ENCODE data around the gene CLEC4F. TPM values are rescaled to one million over a fixed set of nuclear protein-coding genes. Genes with fewer than 3 reads are reported as not detected.
A peak's percentile ranks its signal among the peaks of the same experiment; 100 is the strongest.

Gene CLEC4F
- total and polyA plus RNA-seq, 2 of the 13 experiments (the other 11 are each of a cell fraction or from before 2014, with no cell fraction given) = 0.12 to 0.13 TPM

GRCh38 chr2:70789304-70790135 is 30.9 kb downstream of the CLEC4F start (continued):
- TF ChIP-seq AKNA (CRISPR knock-in tag; IDR thresholded peaks at IDR 0.05; ENCODE audit: borderline replicate concordance) = no peak
- TF ChIP-seq SMC3 (IDR thresholded peaks at IDR 0.05; ENCODE audit: low read length) = peak; percentile 93
- no peak for TF ChIP-seq PLSCR1 (CRISPR knock-in tag; IDR thresholded peaks at IDR 0.05; ENCODE audit: borderline replicate concordance)
- no peak for TF ChIP-seq HOXD1 (CRISPR knock-in tag; IDR thresholded peaks at IDR 0.05)
- TF ChIP-seq ZNF639 (CRISPR knock-in tag; conservative IDR thresholded peaks at IDR 0.05) = no peak
- no peak for TF ChIP-seq POLR2AphosphoS5 (IDR thresholded peaks at IDR 0.05; ENCODE audit: low read depth, low read length)
- TF ChIP-seq REST (IDR thresholded peaks at IDR 0.05; ENCODE audit: borderline replicate concordance in 1 of 2, low read depth in 1 of 2, low read length in 2 of 2) = no peak
- no peak for TF ChIP-seq MTA1 (CRISPR knock-in tag; IDR thresholded peaks at IDR 0.05; ENCODE audit: borderline replicate concordance)
- no peak for TF ChIP-seq SP4 (CRISPR knock-in tag; IDR thresholded peaks at IDR 0.05)
- TF ChIP-seq ZNF142 (CRISPR knock-in tag; IDR thresholded peaks at IDR 0.05) = no peak

All from HepG2 (cell line).